ENCODE results near the gene IGFBP3. TPM values are rescaled to one million over a fixed set of nuclear protein-coding genes. Genes with fewer than 3 reads are reported as not detected.

IGFBP3 gene
- total RNA-seq, 1 donor from 2014 or later, result 197 TPM

DNA sequence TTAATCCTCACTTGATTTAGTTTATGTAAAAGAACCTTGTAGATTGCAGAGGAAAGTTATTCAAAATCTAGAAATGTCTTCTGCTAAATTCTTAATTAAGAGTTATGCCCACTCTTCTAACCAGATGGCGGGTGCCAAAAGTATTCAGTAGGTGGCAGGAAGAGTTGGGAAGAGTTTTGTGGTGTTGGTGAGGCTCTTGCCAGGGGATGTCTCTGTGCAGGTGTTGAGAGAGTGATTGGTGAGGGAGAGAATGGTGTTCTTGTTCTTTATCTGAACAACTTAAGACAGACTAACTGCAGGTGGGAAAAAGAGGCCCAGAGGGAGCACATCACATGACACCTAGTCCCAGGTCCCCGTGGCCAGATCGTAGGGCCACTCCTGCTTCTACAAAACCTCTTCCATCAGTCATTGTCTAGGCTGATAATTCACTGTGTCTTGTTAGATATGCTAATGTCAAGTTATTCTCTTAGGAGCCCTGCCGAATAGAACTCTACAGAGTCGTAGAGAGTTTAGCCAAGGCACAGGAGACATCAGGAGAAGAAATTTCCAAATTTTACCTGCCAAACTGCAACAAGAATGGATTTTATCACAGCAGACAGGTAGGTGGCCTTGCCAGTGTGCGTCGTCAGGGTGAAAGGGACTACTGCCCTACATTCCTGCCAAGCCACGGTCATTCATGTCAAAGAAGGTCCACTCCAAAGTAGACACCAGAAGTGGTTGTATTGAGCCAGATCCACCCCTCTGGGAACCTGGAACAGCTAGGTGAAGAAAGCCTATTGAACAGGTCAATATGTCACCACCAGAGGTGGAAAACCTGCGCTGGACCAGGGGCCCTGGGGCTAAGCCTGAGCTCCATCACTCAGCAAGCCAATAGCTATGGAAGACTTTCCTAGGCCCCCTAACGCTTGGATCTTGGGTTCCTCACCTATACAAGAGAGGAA, 29.3 kb downstream of the IGFBP3 start:
- no peak for DNase-seq (ENCODE audit: extremely low spot score in 2 of 2)
- H3K36me3 ChIP-seq, result no peaks in the 10 kb centered on the region
- H3K9me3 ChIP-seq, result no peaks in the 10 kb centered on the region
- TF ChIP-seq POLR2A (IDR thresholded peaks at IDR 0.05), result no peak
- no peak overlapping the region for H3K27ac ChIP-seq
- peaks cover 9% of the 10 kb centered on the region for H3K4me1 ChIP-seq
- intact Hi-C loops (cut with DNase I), result no loop called here
- H3K4me3 ChIP-seq, result no peak overlapping the region
- no peaks in the 10 kb centered on the region for H3K27me3 ChIP-seq

DNA sequence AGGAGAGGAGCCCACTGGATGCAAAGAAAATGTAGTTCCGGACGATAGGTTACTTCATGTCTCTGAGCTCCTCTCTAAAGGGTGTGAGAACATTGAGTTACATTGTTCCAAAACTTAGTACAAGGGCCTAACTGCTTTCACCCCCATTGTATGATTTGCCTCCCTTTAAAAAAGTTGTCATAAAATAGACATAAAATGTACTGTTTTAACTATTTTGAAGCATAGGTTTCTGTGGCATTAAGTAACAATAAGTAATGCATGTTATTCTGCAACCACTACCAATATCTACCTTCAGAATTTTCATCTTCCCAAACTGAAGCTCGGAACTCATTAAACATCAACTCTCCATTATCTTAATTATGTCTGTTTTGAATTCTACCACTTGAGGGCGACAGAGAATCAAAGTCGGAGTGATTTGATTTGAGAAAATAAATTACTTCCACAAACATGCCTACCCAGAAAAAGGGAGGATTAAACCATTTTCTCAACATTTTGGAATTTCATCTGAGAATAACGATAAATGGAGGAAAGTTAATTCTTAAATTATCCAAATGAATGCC, 30.1 kb downstream of the IGFBP3 start:
- Histone ChIP-seq H3K27me3 (no peaks in the 10 kb centered on the region), H3K9me3 (no peaks in the 10 kb centered on the region), H3K27ac (no peak overlapping the region), H3K4me3 (no peak overlapping the region), H3K36me3 (no peaks in the 10 kb centered on the region), H3K4me1 (peaks cover 9% of the 10 kb centered on the region)
- intact Hi-C loops (cut with DNase I), result no loop called here
- no peak for DNase-seq (ENCODE audit: extremely low spot score in 2 of 2)
- TF ChIP-seq POLR2A (IDR thresholded peaks at IDR 0.05) (no peak), POLR2AphosphoS5 (IDR thresholded peaks at IDR 0.05; ENCODE audit: insufficient read depth in 1 of 2, low read depth in 1 of 2) (no peak)
- TF ChIP-seq, protein P1, sequence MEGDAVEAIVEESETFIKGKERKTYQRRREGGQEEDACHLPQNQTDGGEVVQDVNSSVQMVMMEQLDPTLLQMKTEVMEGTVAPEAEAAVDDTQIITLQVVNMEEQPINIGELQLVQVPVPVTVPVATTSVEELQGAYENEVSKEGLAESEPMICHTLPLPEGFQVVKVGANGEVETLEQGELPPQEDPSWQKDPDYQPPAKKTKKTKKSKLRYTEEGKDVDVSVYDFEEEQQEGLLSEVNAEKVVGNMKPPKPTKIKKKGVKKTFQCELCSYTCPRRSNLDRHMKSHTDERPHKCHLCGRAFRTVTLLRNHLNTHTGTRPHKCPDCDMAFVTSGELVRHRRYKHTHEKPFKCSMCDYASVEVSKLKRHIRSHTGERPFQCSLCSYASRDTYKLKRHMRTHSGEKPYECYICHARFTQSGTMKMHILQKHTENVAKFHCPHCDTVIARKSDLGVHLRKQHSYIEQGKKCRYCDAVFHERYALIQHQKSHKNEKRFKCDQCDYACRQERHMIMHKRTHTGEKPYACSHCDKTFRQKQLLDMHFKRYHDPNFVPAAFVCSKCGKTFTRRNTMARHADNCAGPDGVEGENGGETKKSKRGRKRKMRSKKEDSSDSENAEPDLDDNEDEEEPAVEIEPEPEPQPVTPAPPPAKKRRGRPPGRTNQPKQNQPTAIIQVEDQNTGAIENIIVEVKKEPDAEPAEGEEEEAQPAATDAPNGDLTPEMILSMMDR (IDR thresholded peaks at IDR 0.05), result peak in 2 of 3 experiments; percentile 44 to 46

DNA sequence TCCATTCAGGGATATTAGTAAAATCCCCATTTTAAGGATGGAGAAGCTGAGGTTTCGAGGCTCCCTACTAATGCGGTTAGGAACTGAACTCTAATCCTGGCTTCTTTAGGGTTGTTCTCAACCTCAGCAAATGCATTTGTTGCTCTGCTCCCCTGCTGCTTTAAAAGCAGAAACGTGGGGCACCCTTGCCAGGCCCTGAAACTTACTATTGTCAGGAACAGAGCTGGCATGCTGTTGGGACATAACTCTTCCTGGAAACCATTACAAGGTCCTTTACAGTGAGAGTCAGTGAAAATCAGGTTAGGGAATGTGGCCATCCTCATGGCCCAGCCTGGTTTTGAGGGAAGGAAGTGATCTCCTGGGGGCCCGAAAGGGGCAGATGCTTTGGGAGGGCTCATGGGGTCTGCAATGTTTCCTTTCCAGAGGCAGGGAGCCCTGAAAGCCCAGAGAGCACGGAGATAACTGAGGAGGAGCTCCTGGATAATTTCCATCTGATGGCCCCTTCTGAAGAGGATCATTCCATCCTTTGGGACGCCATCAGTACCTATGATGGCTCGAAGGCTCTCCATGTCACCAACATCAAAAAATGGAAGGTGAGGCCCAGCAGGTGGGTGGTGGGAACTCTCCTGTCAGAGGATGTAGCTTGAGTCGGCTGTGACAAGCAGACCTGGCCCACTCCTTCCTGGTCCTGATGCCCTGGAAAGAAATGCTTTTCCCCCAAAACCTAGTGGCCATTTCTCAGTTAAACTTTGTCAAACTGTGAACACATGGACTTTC, 30.8 kb downstream of the IGFBP3 start:
- no peaks in the 10 kb centered on the region for H3K36me3 ChIP-seq
- intact Hi-C loops (cut with DNase I), result no loop called here
- no peak overlapping the region for H3K4me3 ChIP-seq
- H3K9me3 ChIP-seq, result no peaks in the 10 kb centered on the region
- DNase-seq (ENCODE audit: extremely low spot score in 2 of 2), result no peak
- H3K27ac ChIP-seq, result no peak overlapping the region
- no peaks in the 10 kb centered on the region for H3K27me3 ChIP-seq
- no peak for TF ChIP-seq POLR2A (IDR thresholded peaks at IDR 0.05)
- TF ChIP-seq POLR2AphosphoS5 (IDR thresholded peaks at IDR 0.05; ENCODE audit: insufficient read depth in 1 of 2, low read depth in 1 of 2), result no peak
- TF ChIP-seq, protein P1 (IDR thresholded peaks at IDR 0.05), result no peak
- peaks cover 9% of the 10 kb centered on the region for H3K4me1 ChIP-seq

DNA sequence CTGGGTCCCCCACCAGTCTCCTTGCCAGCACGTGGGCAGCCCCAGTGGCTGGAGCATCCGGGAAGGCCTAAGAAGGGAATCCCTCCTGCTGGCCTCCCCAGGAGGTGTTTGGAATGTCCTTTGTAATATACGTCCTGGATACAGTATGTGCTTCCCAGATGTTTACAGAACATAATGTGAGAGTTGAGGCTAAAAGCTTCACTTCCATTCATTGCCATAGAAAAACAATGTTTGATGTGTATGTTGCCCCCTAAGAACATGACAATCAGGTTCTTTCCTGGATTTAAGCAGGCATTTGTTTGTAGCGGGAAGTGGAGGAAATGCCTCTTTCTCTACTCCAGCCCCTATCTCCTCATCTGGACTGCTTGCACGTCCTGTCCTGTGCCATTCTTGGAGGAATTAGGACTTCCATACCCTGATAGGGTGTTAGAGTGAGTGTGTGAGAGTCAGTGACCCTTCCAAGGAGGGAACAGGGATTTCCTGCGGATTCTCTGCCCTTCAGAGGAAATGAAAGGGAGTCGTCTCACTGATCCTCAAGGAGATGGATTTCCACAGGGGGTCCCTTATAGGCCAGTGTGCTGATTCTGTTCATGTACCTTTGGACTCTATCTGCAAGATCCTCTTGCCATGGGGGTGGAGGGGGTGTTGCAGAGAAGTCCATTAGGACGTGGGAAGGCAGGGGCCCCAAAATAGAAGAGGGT, 31.6 kb downstream of the IGFBP3 start:
- peaks cover 9% of the 10 kb centered on the region for H3K4me1 ChIP-seq
- TF ChIP-seq, protein P1 (IDR thresholded peaks at IDR 0.05), result no peak
- TF ChIP-seq POLR2AphosphoS5 (IDR thresholded peaks at IDR 0.05; ENCODE audit: insufficient read depth in 1 of 2, low read depth in 1 of 2) (no peak), POLR2A (IDR thresholded peaks at IDR 0.05) (no peak)
- no peak overlapping the region for H3K27ac ChIP-seq
- DNase-seq (ENCODE audit: extremely low spot score in 2 of 2), result no peak
- no peak overlapping the region for H3K4me3 ChIP-seq
- no peaks in the 10 kb centered on the region for H3K36me3 ChIP-seq
- intact Hi-C loops (cut with DNase I), result no loop called here
- H3K9me3 ChIP-seq, result no peaks in the 10 kb centered on the region
- H3K27me3 ChIP-seq, result no peaks in the 10 kb centered on the region

DNA sequence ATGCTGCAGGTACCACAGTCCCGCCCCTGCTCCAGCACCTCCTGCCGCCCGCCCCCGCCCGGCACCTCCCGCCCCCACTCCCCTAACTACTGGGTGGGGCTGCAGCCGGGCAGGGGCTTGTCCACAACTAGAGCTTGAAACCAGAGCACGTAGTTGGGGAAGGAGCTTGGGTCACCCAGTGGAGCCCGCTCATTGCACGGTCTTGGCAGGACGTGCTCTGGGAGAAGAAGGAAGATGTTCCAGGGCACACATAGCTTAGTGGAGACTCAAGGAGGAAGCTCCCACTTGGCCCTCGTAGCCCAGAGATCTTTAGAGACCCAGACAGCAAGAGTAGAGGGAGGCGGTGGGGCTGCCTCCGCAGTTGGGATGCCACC, 32.1 kb downstream of the IGFBP3 start:
- TF ChIP-seq, protein P1 (IDR thresholded peaks at IDR 0.05), result no peak
- TF ChIP-seq POLR2A (IDR thresholded peaks at IDR 0.05) (no peak), POLR2AphosphoS5 (IDR thresholded peaks at IDR 0.05; ENCODE audit: insufficient read depth in 1 of 2, low read depth in 1 of 2) (no peak)
- H3K4me1 ChIP-seq, result peaks cover 9% of the 10 kb centered on the region
- intact Hi-C loops (cut with DNase I), result no loop called here
- H3K36me3 ChIP-seq, result no peaks in the 10 kb centered on the region
- H3K9me3 ChIP-seq, result no peaks in the 10 kb centered on the region
- DNase-seq (ENCODE audit: extremely low spot score in 2 of 2), result no peak
- H3K27me3 ChIP-seq, result no peaks in the 10 kb centered on the region
- H3K27ac ChIP-seq, result no peak overlapping the region
- H3K4me3 ChIP-seq, result peak overlapping the region; percentile 5 to 40

Measured in vagina (tissue), 2 donors.